Smooth muscle cell (in vitro differentiated cells): ENCODE results near the gene DYDC1. TPM values are rescaled to one million over a fixed set of nuclear protein-coding genes. Genes with fewer than 3 reads are reported as not detected.

Experiments
- DNase-seq: peaks from one replicate; lab custom pipeline; 2025; ENCODE audit not compliant: unreplicated experiment; lab: John Stamatoyannopoulos, UW
- H2AFZ ChIP-seq: fragments of 200-600 bp; sonication (generic); 2 replicates; pipeline ENCODE4 v1.6.0; 2016; ENCODE audit warnings: antibody characterized with exemption, low read depth, mild to moderate bottlenecking
- H3F3A ChIP-seq: fragments of 200-600 bp; sonication (generic); 2 replicates; pipeline ENCODE4 v1.6.0; 2017; ENCODE audit warnings: antibody characterized with exemption, low read depth
- H3K27ac ChIP-seq: fragments of 200-600 bp; sonication (generic); 2 replicates; pipeline ENCODE4 v1.5.1; 2016; ENCODE audit warnings: low read depth, mild to moderate bottlenecking
- H3K27me3 ChIP-seq: fragments of 200-600 bp; sonication (generic); 2 replicates; pipeline ENCODE4 v1.6.1; 2016; ENCODE audit warnings: low read depth, mild to moderate bottlenecking
- H3K36me3 ChIP-seq: fragments of 200-600 bp; sonication (generic); 2 replicates; pipeline ENCODE4 v1.5.1; 2016; ENCODE audit warnings: low read depth
- H3K4me1 ChIP-seq: fragments of 200-600 bp; sonication (generic); 2 replicates; pipeline ENCODE4 v1.5.1; 2016; ENCODE audit warnings: low read depth
- H3K4me2 ChIP-seq: fragments of 200-600 bp; sonication (generic); 2 replicates; pipeline ENCODE4 v1.6.0; 2016; ENCODE audit warnings: mild to moderate bottlenecking
- H3K4me3 ChIP-seq: fragments of 200-600 bp; sonication (generic); 2 replicates; pipeline ENCODE4 v1.5.1; 2016; ENCODE audit warnings: mild to moderate bottlenecking
- H3K79me2 ChIP-seq: fragments of 200-600 bp; sonication (generic); 2 replicates; pipeline ENCODE4 v1.6.0; 2016; ENCODE audit warnings: low read depth, mild to moderate bottlenecking
- H3K9ac ChIP-seq: fragments of 200-600 bp; sonication (generic); 2 replicates; pipeline ENCODE4 v1.6.0; 2016; ENCODE audit warnings: low read depth
- H3K9me3 ChIP-seq: fragments of 200-600 bp; sonication (generic); replicated peaks from 2 replicates; pipeline ENCODE4 v1.5.1; 2016; ENCODE audit warnings: low read depth
- H4K20me1 ChIP-seq: fragments of 200-600 bp; sonication (generic); 2 replicates; pipeline ENCODE4 v1.6.0; 2016; ENCODE audit warnings: low read depth
- WGBS: methylation state at CpG from one replicate; pipeline ENCODE4 v1.1.7; 2016; ENCODE audit warnings: low lambda C conversion rate; 5-methylcytosine and 5-hydroxymethylcytosine counted together
- polyA plus RNA-seq: library from polyadenylated mRNA; unstranded; fragments of >200 nt; fragmentation: Nextera tagmentation; extraction: Ambion mirVana; gene quantifications from 2 replicates; pipeline ENCODE4 v1.2.1, GENCODE V29; 2016
- total RNA-seq: library from RNA; depleted of rRNA; stranded (reverse); fragments of >200 nt; gene quantifications from 2 replicates; pipeline ENCODE4 v1.2.3, GENCODE V29; 2014
- TF ChIP-seq, protein P1 (sequence below): fragments of 200-600 bp; sonication (generic); IDR thresholded peaks from 2 replicates; pipeline ENCODE4 v1.5.1; 2017; ENCODE audit warnings: borderline replicate concordance, mild to moderate bottlenecking, antibody characterized with exemption; ENCODE audit not compliant: insufficient read depth, poor library complexity, severe bottlenecking

DYDC1 gene
- total and polyA plus RNA-seq, 2 experiments from 2014 or later: not detected

DNA sequence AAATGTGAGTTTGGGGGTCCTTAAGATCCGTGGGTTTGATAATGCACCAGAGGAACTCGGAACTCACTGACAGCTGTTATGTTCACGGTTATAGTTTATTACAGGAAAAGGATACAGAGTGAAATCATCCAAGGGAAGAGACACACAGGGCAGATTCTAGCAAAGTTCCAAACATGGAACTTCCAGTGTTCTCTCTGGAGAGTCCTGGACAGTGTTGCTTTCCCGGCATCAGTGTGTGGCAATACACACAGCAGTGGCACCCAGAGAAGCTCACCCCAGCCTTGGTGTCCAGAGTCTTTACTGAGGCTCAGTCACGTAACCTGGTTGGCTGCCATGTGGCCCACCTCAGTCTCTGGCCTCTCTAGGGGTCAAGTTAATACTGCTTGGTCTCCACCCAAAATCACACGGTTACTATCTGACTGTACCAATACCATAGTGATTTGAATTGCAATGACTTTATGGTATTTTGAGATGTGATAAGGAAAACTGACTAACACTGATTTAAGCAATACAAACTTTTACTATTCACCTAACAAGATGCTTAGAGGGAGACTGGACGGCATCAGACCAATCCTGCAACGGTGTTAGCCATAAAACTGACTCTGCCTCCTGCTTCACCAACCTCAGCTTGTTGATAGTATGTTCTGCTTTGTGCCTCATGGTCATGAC lies 43.7 kb upstream of the DYDC1 start:
- Histone ChIP-seq H2AFZ (no peak overlapping the region), H3K4me3 (no peak overlapping the region), H3K4me2 (no peak overlapping the region), H3K9ac (no peak overlapping the region), H4K20me1 (no peaks in the 10 kb centered on the region), H3K9me3 (no peaks in the 10 kb centered on the region), H3K79me2 (no peaks in the 10 kb centered on the region), H3K27me3 (no peaks in the 10 kb centered on the region), H3F3A (no peaks in the 10 kb centered on the region), H3K36me3 (no peaks in the 10 kb centered on the region), H3K27ac (no peak overlapping the region), H3K4me1 (no peaks in the 10 kb centered on the region)
- 81% methylated on average over 8 of the region's 8 CpGs for WGBS
- no peak for DNase-seq
- TF ChIP-seq, protein P1, sequence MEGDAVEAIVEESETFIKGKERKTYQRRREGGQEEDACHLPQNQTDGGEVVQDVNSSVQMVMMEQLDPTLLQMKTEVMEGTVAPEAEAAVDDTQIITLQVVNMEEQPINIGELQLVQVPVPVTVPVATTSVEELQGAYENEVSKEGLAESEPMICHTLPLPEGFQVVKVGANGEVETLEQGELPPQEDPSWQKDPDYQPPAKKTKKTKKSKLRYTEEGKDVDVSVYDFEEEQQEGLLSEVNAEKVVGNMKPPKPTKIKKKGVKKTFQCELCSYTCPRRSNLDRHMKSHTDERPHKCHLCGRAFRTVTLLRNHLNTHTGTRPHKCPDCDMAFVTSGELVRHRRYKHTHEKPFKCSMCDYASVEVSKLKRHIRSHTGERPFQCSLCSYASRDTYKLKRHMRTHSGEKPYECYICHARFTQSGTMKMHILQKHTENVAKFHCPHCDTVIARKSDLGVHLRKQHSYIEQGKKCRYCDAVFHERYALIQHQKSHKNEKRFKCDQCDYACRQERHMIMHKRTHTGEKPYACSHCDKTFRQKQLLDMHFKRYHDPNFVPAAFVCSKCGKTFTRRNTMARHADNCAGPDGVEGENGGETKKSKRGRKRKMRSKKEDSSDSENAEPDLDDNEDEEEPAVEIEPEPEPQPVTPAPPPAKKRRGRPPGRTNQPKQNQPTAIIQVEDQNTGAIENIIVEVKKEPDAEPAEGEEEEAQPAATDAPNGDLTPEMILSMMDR: no peak

DNA sequence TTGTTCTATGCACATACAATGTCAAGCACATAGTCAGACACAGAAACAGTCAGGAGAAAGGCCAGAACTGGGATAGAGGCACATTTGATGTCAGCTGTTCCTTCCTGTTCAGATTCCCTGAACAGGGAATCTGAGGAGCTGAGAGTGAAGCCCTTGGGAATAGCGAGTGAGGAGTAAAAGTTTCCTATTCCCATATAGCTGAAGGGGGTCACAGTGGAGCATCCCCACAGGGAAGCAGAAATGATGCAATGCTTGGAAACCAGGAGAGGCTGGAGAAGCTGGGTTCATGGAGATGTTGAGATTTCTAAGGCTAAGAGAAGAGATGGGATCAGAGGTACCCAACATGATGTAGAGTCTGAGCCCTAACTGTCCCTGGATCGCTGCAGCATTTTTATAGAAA lies 40.5 kb upstream of the DYDC1 start:
- H3K27me3 ChIP-seq: no peaks in the 10 kb centered on the region
- H3K36me3 ChIP-seq: no peaks in the 10 kb centered on the region
- no peaks in the 10 kb centered on the region for H3K9me3 ChIP-seq
- no peak overlapping the region for H3K4me3 ChIP-seq
- H2AFZ ChIP-seq: no peak overlapping the region
- H3K4me1 ChIP-seq: no peaks in the 10 kb centered on the region
- H3K9ac ChIP-seq: no peak overlapping the region
- H4K20me1 ChIP-seq: no peaks in the 10 kb centered on the region
- no peaks in the 10 kb centered on the region for H3K79me2 ChIP-seq
- H3F3A ChIP-seq: no peaks in the 10 kb centered on the region
- WGBS: 93% methylated on average over 2 of the region's 2 CpGs
- DNase-seq: no peak
- H3K4me2 ChIP-seq: no peak overlapping the region
- H3K27ac ChIP-seq: no peak overlapping the region
- TF ChIP-seq, protein P1: no peak

DNA sequence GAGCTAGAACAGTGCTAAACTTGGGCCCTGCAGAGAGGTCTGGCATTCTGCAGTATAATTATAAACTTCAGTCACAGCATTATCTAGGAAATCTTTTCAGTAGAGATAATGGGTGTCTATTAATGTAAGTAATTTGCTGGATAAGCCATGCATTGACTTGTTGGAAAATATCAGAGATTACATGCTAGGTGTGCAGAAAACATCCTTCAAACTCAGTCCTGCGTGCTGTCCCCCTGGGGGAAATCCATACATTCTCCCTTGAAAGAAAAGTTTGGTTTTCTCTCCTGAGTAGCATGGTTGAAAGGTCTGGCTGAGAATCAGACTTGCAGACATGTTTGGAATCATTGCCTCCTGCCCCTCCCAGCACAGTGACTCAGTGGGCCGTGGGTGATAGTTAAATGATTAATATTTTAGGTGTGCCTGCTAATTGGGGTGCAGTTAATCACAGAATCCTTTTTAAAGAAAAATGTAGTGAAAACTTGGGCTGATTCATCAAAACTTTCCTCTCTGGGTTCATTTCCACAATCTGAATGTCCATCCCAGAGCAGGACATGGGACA lies 37.9 kb upstream of the DYDC1 start:
- TF ChIP-seq, protein P1: no peak
- no peak overlapping the region for H2AFZ ChIP-seq

DNA sequence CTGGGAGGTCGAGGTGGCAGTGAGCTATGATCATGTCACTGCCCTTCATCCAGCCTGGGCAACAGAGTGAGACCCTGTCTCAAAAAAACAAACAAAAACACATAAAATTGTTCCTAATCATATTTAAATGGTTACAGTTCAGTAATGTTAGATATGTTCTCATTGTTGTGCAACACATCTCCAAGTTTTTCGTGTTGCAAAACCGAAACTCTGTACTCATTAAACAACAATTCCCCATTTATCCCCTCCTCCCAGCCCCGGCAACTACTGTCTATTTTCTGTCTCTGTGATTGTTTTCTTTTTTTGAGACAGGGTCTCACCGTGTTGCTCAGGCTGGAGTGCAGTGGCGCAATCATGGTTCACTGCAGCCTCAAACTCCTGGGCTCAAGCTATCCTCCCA lies 35.7 kb upstream of the DYDC1 start:
- TF ChIP-seq, protein P1: no peak
- Histone ChIP-seq H3K4me2 (no peak overlapping the region), H3K27ac (no peak overlapping the region), H3K79me2 (no peaks in the 10 kb centered on the region), H3K4me1 (no peaks in the 10 kb centered on the region), H3K9me3 (no peaks in the 10 kb centered on the region), H2AFZ (no peak overlapping the region), H3K27me3 (no peaks in the 10 kb centered on the region), H3F3A (no peaks in the 10 kb centered on the region), H3K36me3 (no peaks in the 10 kb centered on the region), H3K4me3 (no peak overlapping the region), H4K20me1 (no peaks in the 10 kb centered on the region), H3K9ac (no peak overlapping the region)
- DNase-seq: no peak
- 82% methylated on average over 6 of the region's 6 CpGs for WGBS

More for the DNA sequence above, 37.9 kb upstream of the DYDC1 start:
- H3K4me1 ChIP-seq: no peaks in the 10 kb centered on the region
- H3K27ac ChIP-seq: no peak overlapping the region
- no peaks in the 10 kb centered on the region for H3K27me3 ChIP-seq
- H3F3A ChIP-seq: no peaks in the 10 kb centered on the region
- no peaks in the 10 kb centered on the region for H3K79me2 ChIP-seq
- H3K9ac ChIP-seq: no peak overlapping the region
- DNase-seq: no peak
- no peaks in the 10 kb centered on the region for H3K36me3 ChIP-seq
- no peaks in the 10 kb centered on the region for H3K9me3 ChIP-seq
- H3K4me2 ChIP-seq: no peak overlapping the region
- 77% methylated on average over 2 of the region's 2 CpGs for WGBS
- H4K20me1 ChIP-seq: no peaks in the 10 kb centered on the region
- H3K4me3 ChIP-seq: no peak overlapping the region
